Stomach (tissue), 4 donors: ENCODE results near the gene BABAM2.

Source experiments
- CTCF ChIP-seq, 7 experiments: fragments of 450-650 bp in 4 of 7; fragments of 200-600 bp in 3 of 7; sonication (generic) in 3 of 7; IDR thresholded peaks; one replicate each; pipeline ENCODE4 v1.5.1; 2016 to 2019; ENCODE audit warnings: antibody characterized with exemption in 7 of 7, control low read depth in 2 of 7, mild to moderate bottlenecking in 1 of 7
- EP300 ChIP-seq: sonication (generic); formaldehyde crosslinking; IDR thresholded peaks from one replicate; pipeline ENCODE4 v1.6.1; 2017; ENCODE audit warnings: antibody characterized with exemption
- POLR2AphosphoS5 ChIP-seq, 3 donors: sonication (generic); formaldehyde crosslinking; IDR thresholded peaks; one replicate each; pipeline ENCODE4 v1.6.1; 2016; ENCODE audit warnings: antibody characterized with exemption in 3 of 3

GRCh38 chr2:27888790-27889189 is 1.7 kb upstream of the BABAM2 start:
- TF ChIP-seq POLR2AphosphoS5 (IDR thresholded peaks at IDR 0.05) (no peak), CTCF (IDR thresholded peaks at IDR 0.05) (no peak), EP300 (no peak)
